ENCODE results near the gene DQX1.
"Not testable (repeated sequence)": the region's sequence is repeated elsewhere in the genome, so short reads cannot be mapped to it uniquely, and the experiment has no call there.

The DQX1 gene

GRCh38 chr2:74486141-74486540, 39.9 kb downstream of the DQX1 start:
- no peak overlapping the region for H3K27ac ChIP-seq (ENCODE audit: extremely low read depth, low read depth, low read length)
- H3K4me1 ChIP-seq (ENCODE audit: control insufficient read depth, insufficient read depth, low read length): no peaks in the 10 kb centered on the region
- H3K36me3 ChIP-seq (ENCODE audit: control insufficient read depth in 2 of 2, insufficient read depth in 1 of 2, low read length in 2 of 2): peaks cover 17 to 48% of the 10 kb centered on the region in 2 experiments; a peak in 2 of 3 replicates
- no peaks in the 10 kb centered on the region for H3K9me3 ChIP-seq (ENCODE audit: control insufficient read depth, insufficient read depth, low read depth, low read length)
- TF ChIP-seq ZNF610 (tag by site-specific recombination; IDR thresholded peaks at IDR 0.05; ENCODE audit: borderline replicate concordance) (no peak), ZNF433 (tag by site-specific recombination; IDR thresholded peaks at IDR 0.05; ENCODE audit: low read depth) (no peak), ZNF585B (tag by site-specific recombination; IDR thresholded peaks at IDR 0.05) (no peak)
- no peak overlapping the region for H3K4me3 ChIP-seq (ENCODE audit: low read depth, low read length)
- POLR2A ChIA-PET: no interaction called here
- CTCF ChIA-PET: no interaction called here

DNA sequence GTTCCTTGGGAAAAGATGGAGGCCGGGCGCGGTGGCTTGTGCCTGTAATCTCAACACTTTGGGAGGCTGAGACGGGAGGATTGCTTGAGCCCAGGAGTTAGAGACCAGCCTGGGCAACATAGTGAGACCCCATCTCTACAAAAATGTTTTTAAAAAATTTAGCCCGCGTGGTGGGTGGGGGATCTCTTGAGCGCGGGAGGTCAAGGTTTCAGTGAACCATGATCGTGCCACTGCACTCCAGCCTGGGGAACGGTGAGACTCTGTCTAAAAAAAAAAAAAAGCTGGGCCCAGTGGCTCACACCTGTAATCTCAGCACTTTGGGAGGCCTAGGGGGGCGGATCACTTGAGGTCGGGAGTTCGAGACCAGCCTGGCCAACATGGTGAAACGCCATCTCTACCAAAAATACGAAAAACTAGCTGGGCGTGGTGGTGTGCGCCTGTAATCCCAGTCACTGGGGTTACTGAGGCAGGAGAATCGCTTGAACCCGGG, 42.3 kb downstream of the DQX1 start:
- Histone ChIP-seq H3K4me3 (ENCODE audit: low read depth, low read length) (peak overlapping the region; percentile 92), H3K36me3 (ENCODE audit: control insufficient read depth in 2 of 2, insufficient read depth in 1 of 2, low read length in 2 of 2) (peaks cover 34 to 49% of the 10 kb centered on the region in 2 experiments), H3K27ac (ENCODE audit: extremely low read depth, low read depth, low read length) (peak overlapping the region; percentile 74; the same call in 1 of the 2 replicates)
- ChIA-PET POLR2A (interaction anchor here (0.6 to 4.0 kb wide), 11 partner anchors 18 to 746 kb away, joined by 3 to 37 read pairs (median 4); partner anchors contain the start of genes AUP1, DQX1, HTRA2 and INO80B), CTCF (interaction anchor here (0.6 to 5.0 kb wide), 17 partner anchors 9 to 135 kb away, joined by 3 to 72 read pairs (median 5); partner anchors contain the start of genes AUP1, HTRA2 and MRPL53)
- not testable (repeated sequence) for H3K4me1 ChIP-seq (ENCODE audit: control insufficient read depth, insufficient read depth, low read length); H3K9me3 ChIP-seq (ENCODE audit: control insufficient read depth, insufficient read depth, low read depth, low read length)
- TF ChIP-seq ZNF121 (tag by site-specific recombination; IDR thresholded peaks at IDR 0.05): peak; percentile 95

GRCh38 chr2:74482801-74483674, 43.0 kb downstream of the DQX1 start, which contains the start of the genes CCDC142 and TTC31:
Gene CCDC142, minus strand, starts transcription at chr2:74482998. Its CDS starts 161 bp downstream, at chr2:74482837.
Gene TTC31, plus strand, starts transcription at chr2:74483081. Its CDS starts 15 bp downstream, at chr2:74483096.
- peaks cover 41 to 47% of the 10 kb centered on the region in 2 experiments for H3K36me3 ChIP-seq (ENCODE audit: control insufficient read depth in 2 of 2, insufficient read depth in 1 of 2, low read length in 2 of 2)
- no peaks in the 10 kb centered on the region for H3K9me3 ChIP-seq (ENCODE audit: control insufficient read depth, insufficient read depth, low read depth, low read length)
- H3K4me3 ChIP-seq (ENCODE audit: low read depth, low read length): peak within 1 kb of the TSS; percentile 92
- ChIA-PET POLR2A (interaction anchor here (1.0 to 4.0 kb wide), 16 partner anchors 11 to 746 kb away, joined by 3 to 37 read pairs (median 4); partner anchors contain the start of genes AUP1, DQX1, HTRA2 and INO80B), CTCF (interaction anchor here (0.7 to 5.0 kb wide), 20 partner anchors 8 to 136 kb away, joined by 3 to 72 read pairs (median 4); partner anchors contain the start of genes AUP1, HTRA2 and MRPL53)
- no peaks in the 10 kb centered on the region for H3K4me1 ChIP-seq (ENCODE audit: control insufficient read depth, insufficient read depth, low read length)
- peak within 1 kb of the TSS; percentile 74 for H3K27ac ChIP-seq (ENCODE audit: extremely low read depth, low read depth, low read length)
- TF ChIP-seq ZBTB21 (tag by site-specific recombination; IDR thresholded peaks at IDR 0.05) (no peak), ZBTB17 (tag by site-specific recombination; IDR thresholded peaks at IDR 0.05) (peak; percentile 97), ZNF510 (tag by site-specific recombination; IDR thresholded peaks at IDR 0.05; ENCODE audit: insufficient replicate concordance) (no peak), ZBTB10 (tag by site-specific recombination; IDR thresholded peaks at IDR 0.05) (0 out of 2 replicates have a peak, but pooled peaks have one; percentile 34), ZNF701 (tag by site-specific recombination; IDR thresholded peaks at IDR 0.05) (no peak), ZNF677 (tag by site-specific recombination; IDR thresholded peaks at IDR 0.05) (no peak), GLIS2 (tag by site-specific recombination; IDR thresholded peaks at IDR 0.05) (no peak; the same call in 1 of the 2 replicates), ZFP3 (tag by site-specific recombination; IDR thresholded peaks at IDR 0.05; ENCODE audit: low read depth) (no peak), ZBTB1 (tag by site-specific recombination; IDR thresholded peaks at IDR 0.05) (no peak), ZNF138 (tag by site-specific recombination; IDR thresholded peaks at IDR 0.05; ENCODE audit: borderline replicate concordance) (no peak), ZNF26 (tag by site-specific recombination; IDR thresholded peaks at IDR 0.05) (no peak), ZNF311 (tag by site-specific recombination; IDR thresholded peaks at IDR 0.05; ENCODE audit: borderline replicate concordance) (no peak), ZNF335 (tag by site-specific recombination; conservative IDR thresholded peaks at IDR 0.05) (peak; percentile 92), ZEB2 (tag by site-specific recombination; IDR thresholded peaks at IDR 0.05) (peak; percentile 47; the same call in 1 of the 2 replicates), KLF7 (tag by site-specific recombination; IDR thresholded peaks at IDR 0.05; ENCODE audit: borderline replicate concordance) (0 out of 2 replicates have a peak, but pooled peaks have one; percentile 84), KLF16 (tag by site-specific recombination; IDR thresholded peaks at IDR 0.05) (0 out of 2 replicates have a peak, but pooled peaks have one; percentile 28), ZNF48 (tag by site-specific recombination; IDR thresholded peaks at IDR 0.05) (no peak), SALL2 (tag by site-specific recombination; IDR thresholded peaks at IDR 0.05; ENCODE audit: borderline replicate concordance) (no peak)
- TF ChIP-seq, protein P1, sequence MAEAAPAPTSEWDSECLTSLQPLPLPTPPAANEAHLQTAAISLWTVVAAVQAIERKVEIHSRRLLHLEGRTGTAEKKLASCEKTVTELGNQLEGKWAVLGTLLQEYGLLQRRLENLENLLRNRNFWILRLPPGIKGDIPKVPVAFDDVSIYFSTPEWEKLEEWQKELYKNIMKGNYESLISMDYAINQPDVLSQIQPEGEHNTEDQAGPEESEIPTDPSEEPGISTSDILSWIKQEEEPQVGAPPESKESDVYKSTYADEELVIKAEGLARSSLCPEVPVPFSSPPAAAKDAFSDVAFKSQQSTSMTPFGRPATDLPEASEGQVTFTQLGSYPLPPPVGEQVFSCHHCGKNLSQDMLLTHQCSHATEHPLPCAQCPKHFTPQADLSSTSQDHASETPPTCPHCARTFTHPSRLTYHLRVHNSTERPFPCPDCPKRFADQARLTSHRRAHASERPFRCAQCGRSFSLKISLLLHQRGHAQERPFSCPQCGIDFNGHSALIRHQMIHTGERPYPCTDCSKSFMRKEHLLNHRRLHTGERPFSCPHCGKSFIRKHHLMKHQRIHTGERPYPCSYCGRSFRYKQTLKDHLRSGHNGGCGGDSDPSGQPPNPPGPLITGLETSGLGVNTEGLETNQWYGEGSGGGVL (tag by site-specific recombination; IDR thresholded peaks at IDR 0.05): no peak
